AG04450 (cell line): ENCODE results near the gene COL6A3. TPM values are rescaled to one million over a fixed set of nuclear protein-coding genes. Genes with fewer than 3 reads are reported as not detected.

Experiments
- CTCF ChIA-PET: fragments of 300-600, 350-600 bp; formaldehyde crosslinking; extraction: SDS; loops from one replicate; lab custom pipeline; 2022; ENCODE audit warnings: antibody characterized with exemption, inconsistent platforms; lab: Charles Lee
- POLR2A ChIA-PET: fragments of 350-600 bp; formaldehyde crosslinking; extraction: SDS; loops from one replicate; lab custom pipeline; 2021; ENCODE audit warnings: antibody characterized with exemption, inconsistent platforms; lab: Yijun Ruan, JAX
- DNase-seq: peaks from one replicate; pipeline ENCODE4 v3.0.0-alpha.2; 2011; ENCODE audit warnings: low read depth, low spot score
- H3K27ac ChIP-seq: one replicate; pipeline ENCODE4 v1.5.1; 2012; ENCODE audit warnings: low read depth, low read length, control low read depth
- H3K27me3 ChIP-seq: one replicate; pipeline ENCODE4 v1.6.0; 2012; ENCODE audit warnings: low read length; ENCODE audit not compliant: control insufficient read depth, insufficient read depth
- H3K4me3 ChIP-seq: 2 replicates; pipeline ENCODE4 v1.5.1; 2011; ENCODE audit warnings: mild to moderate bottlenecking, low read depth, low read length, control low read depth
- H3K9me3 ChIP-seq: 2 replicates; pipeline ENCODE4 v1.5.1; 2012; ENCODE audit warnings: low read length; ENCODE audit not compliant: control insufficient read depth, insufficient read depth
- CTCF ChIP-seq: IDR thresholded peaks from 2 replicates; pipeline ENCODE4 v1.5.1; 2011; ENCODE audit warnings: low read depth, low read length, control low read depth, inconsistent platforms
- polyA plus RNA-seq: library from polyadenylated mRNA; depleted of rRNA; stranded (reverse); fragments of >200 nt; gene quantifications from 2 replicates; pipeline ENCODE4 v1.2.3, GENCODE V29; 2011

The COL6A3 gene
- polyA plus RNA-seq, 1 experiment = 1,384 TPM

DNA sequence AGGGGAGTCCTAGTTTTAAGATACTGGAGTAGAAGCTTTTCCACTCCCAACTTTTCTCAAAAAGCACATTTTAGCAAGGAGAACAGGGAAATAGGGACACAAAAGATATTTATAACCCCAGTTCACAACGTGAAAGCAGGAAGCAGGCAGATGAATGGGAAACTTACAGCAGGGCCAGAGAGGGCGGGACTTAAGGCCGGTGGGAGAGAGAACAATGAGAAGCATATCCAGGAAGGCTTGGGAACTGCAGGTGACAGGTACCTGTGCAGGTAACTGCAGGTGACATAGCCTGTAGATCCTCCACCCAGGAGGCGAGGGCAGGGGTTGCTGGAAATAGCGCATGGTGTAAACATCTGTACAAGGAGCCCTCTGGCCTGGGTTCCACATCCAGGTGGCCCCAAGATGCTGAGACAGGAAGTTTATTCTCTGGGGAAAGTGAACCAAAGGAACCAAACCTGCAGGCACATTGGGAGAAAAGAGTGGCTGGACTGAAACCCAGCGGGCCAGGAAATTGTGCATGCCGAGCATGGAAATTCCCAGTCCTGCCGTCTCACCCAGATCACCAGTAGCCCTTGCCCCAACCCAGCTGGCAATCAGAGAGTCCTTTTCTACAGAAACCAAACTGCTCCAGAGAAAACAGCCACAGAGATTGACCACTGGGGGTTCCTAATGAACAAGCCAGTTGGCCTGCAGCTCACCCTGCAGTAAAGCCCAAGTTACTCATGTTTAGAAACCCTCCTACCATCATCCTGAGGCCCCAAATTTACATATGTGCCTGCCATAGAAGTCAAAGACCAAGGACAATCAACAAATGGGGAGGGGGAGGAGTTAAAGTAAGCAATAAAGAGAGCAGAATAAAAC, 24.3 kb upstream of the COL6A3 start:
- no peaks in the 10 kb centered on the region for H3K27me3 ChIP-seq
- H3K4me3 ChIP-seq = no peak overlapping the region
- no peak for TF ChIP-seq CTCF
- H3K27ac ChIP-seq = no peak overlapping the region
- POLR2A ChIA-PET = no interaction called here
- no peak for DNase-seq
- CTCF ChIA-PET = interaction anchor here (0.9 to 2.4 kb wide), 2 partner anchors 17 to 33 kb away, joined by 3 to 16 read pairs; no protein-coding TSS in a partner anchor
- H3K9me3 ChIP-seq = peaks cover 6% of the 10 kb centered on the region

- no peak for TF ChIP-seq CTCF
- ChIA-PET POLR2A (no interaction called here), CTCF (interaction anchor here (2.4 kb wide), 1 partner anchor 16 kb away, joined by 16 read pairs; no protein-coding TSS in a partner anchor)
- Histone ChIP-seq H3K27me3 (no peaks in the 10 kb centered on the region), H3K9me3 (peaks cover 6% of the 10 kb centered on the region), H3K4me3 (no peak overlapping the region), H3K27ac (no peak overlapping the region)
- DNase-seq = no peak
Measured at GRCh38 chr2:237437566-237437965, 23.6 kb upstream of the COL6A3 start.

- no peak for TF ChIP-seq CTCF
- H3K27me3 ChIP-seq = no peaks in the 10 kb centered on the region
- H3K9me3 ChIP-seq = peaks cover 6% of the 10 kb centered on the region
- ChIA-PET CTCF (interaction anchor here (0.6 to 3.0 kb wide), 7 partner anchors 14 to 870 kb away, joined by 3 to 16 read pairs (median 3); no protein-coding TSS in a partner anchor), POLR2A (no interaction called here)
- H3K27ac ChIP-seq = no peak overlapping the region
- no peak overlapping the region for H3K4me3 ChIP-seq
- no peak for DNase-seq
Measured at GRCh38 chr2:237435844-237436587, 22.1 kb upstream of the COL6A3 start.

GRCh38 chr2:237434866-237435311, 20.9 kb upstream of the COL6A3 start:
- DNase-seq = no peak

More at GRCh38 chr2:237434866-237435311, 20.9 kb upstream of the COL6A3 start:
- ChIA-PET CTCF (interaction anchor here (0.5 to 6.1 kb wide), 8 partner anchors 13 to 311 kb away, joined by 3 to 83 read pairs (median 3); no protein-coding TSS in a partner anchor), POLR2A (no interaction called here)
- no peak overlapping the region for H3K4me3 ChIP-seq
- peak overlapping the region; percentile 52 for H3K27ac ChIP-seq
- H3K9me3 ChIP-seq = peaks cover 6% of the 10 kb centered on the region
- no peak for TF ChIP-seq CTCF
- no peaks in the 10 kb centered on the region for H3K27me3 ChIP-seq
